Measurements from ENCODE around the gene ZNF679. TPM values are rescaled to one million over a fixed set of nuclear protein-coding genes. Genes with fewer than 3 reads are reported as not detected.
"Not testable (repeated sequence)": the region's sequence is repeated elsewhere in the genome, so short reads cannot be mapped to it uniquely, and the experiment has no call there.

The ZNF679 gene
- total RNA-seq, 1 donor from 2014 or later = not detected

- Histone ChIP-seq H3K9me3 (no peaks in the 10 kb centered on the region), H3K27ac (peak within 1 kb of the TSS; percentile 82), H3K4me3 (peak within 1 kb of the TSS; percentile 87), H3K27me3 (ENCODE audit: low read depth) (no peaks in the 10 kb centered on the region), H3K4me1 (peaks cover 11% of the 10 kb centered on the region), H3K36me3 (no peaks in the 10 kb centered on the region)
- DNase-seq = peak; percentile 93
- intact Hi-C loops (cut with DNase I) = no loop called here
- no peak for TF ChIP-seq CTCF (IDR thresholded peaks at IDR 0.05)
- ATAC-seq = peak; percentile 100
Observed at GRCh38 chr7:64313740-64314491, 85.6 kb downstream of the ZNF679 start, which contains the start of gene ZNF736. Gene ZNF736, plus strand, starts transcription at chr7:64313961. Its CDS starts 190 bp downstream, at chr7:64314151.

GRCh38 chr7:64314566-64314965 lies 86.3 kb downstream of the ZNF679 start:
- Histone ChIP-seq H3K36me3 (no peaks in the 10 kb centered on the region), H3K4me1 (peaks cover 11% of the 10 kb centered on the region), H3K9me3 (no peaks in the 10 kb centered on the region), H3K27me3 (ENCODE audit: low read depth) (no peaks in the 10 kb centered on the region), H3K27ac (peak overlapping the region; percentile 82), H3K4me3 (peak overlapping the region; percentile 87)
- no peak for TF ChIP-seq CTCF (IDR thresholded peaks at IDR 0.05)
- DNase-seq = no peak
- intact Hi-C loops (cut with DNase I) = no loop called here
- no peak for ATAC-seq

GRCh38 chr7:64316031-64316742 lies 87.9 kb downstream of the ZNF679 start:
- intact Hi-C loops (cut with DNase I); H3K36me3 ChIP-seq; ATAC-seq; DNase-seq; H3K4me3 ChIP-seq; H3K9me3 ChIP-seq; H3K27ac ChIP-seq; H3K27me3 ChIP-seq (ENCODE audit: low read depth): not testable (repeated sequence)
- peaks cover 11% of the 10 kb centered on the region for H3K4me1 ChIP-seq

Other genes with a start within 250 kb of the ZNF679 start
- gene ZNF722, start 229.6 kb upstream of the ZNF679 start, total RNA-seq = not detected
- 5.4 TPM for gene ZNF727, start 183.0 kb upstream of the ZNF679 start, total RNA-seq
- gene ZNF735, start 21.3 kb upstream of the ZNF679 start, total RNA-seq = not detected
- 15.1 TPM for gene ZNF736, start 85.5 kb downstream of the ZNF679 start, total RNA-seq

Data from lower lobe of right lung (tissue), 2 donors.